H9 (cell line): ENCODE data around the gene AGK. TPM values are rescaled to one million over a fixed set of nuclear protein-coding genes. Genes with fewer than 3 reads are reported as not detected.

Source experiments
- DNase-seq: peaks from one replicate; pipeline ENCODE4 v3.0.0-alpha.2; 2017
- H2AFZ ChIP-seq: one replicate; pipeline ENCODE4 v1.6.1; 2013; ENCODE audit warnings: mild to moderate bottlenecking, low read length, control low read depth, moderate library complexity
- H2AK5ac ChIP-seq: 2 replicates; pipeline ENCODE4 v1.6.1; 2013; ENCODE audit warnings: low read length, control low read depth, mixed read lengths; ENCODE audit not compliant: insufficient read length
- H2BK120ac ChIP-seq: one replicate; pipeline ENCODE4 v1.6.1; 2013; ENCODE audit warnings: low read depth, mild to moderate bottlenecking, low read length, control low read depth, inconsistent platforms; ENCODE audit not compliant: poor library complexity, severe bottlenecking
- H2BK12ac ChIP-seq: 2 replicates; pipeline ENCODE4 v1.6.1; 2013; ENCODE audit warnings: low read length, control low read depth, mixed read lengths, low read depth; ENCODE audit not compliant: insufficient read length
- H2BK15ac ChIP-seq: 2 replicates; pipeline ENCODE4 v1.6.1; 2013; ENCODE audit warnings: low read depth, low read length, control low read depth
- H2BK20ac ChIP-seq: one replicate; pipeline ENCODE4 v1.6.1; 2013; ENCODE audit warnings: low read depth, mild to moderate bottlenecking, low read length, control low read depth, inconsistent platforms; ENCODE audit not compliant: poor library complexity, severe bottlenecking
- H2BK5ac ChIP-seq: 2 replicates; pipeline ENCODE4 v1.6.1; 2013; ENCODE audit warnings: low read length, control low read depth, mixed read lengths; ENCODE audit not compliant: insufficient read length
- H3K14ac ChIP-seq: 2 replicates; pipeline ENCODE4 v1.6.1; 2013; ENCODE audit warnings: low read length, control low read depth; ENCODE audit not compliant: insufficient read depth
- H3K18ac ChIP-seq: 2 replicates; pipeline ENCODE4 v1.6.1; 2013; ENCODE audit warnings: low read depth, mild to moderate bottlenecking, mixed read lengths, low read length, control low read depth; ENCODE audit not compliant: insufficient read length
- H3K23ac ChIP-seq: 2 replicates; pipeline ENCODE4 v1.6.1; 2013; ENCODE audit warnings: low read length, control low read depth, mixed read lengths, low read depth; ENCODE audit not compliant: insufficient read length
- H3K23me2 ChIP-seq: 2 replicates; pipeline ENCODE4 v1.6.1; 2013; ENCODE audit warnings: low read depth, mild to moderate bottlenecking, mixed read lengths, low read length, control low read depth; ENCODE audit not compliant: insufficient read length, poor library complexity, severe bottlenecking
- H3K27ac ChIP-seq: 2 replicates; pipeline ENCODE4 v1.5.1; 2013; ENCODE audit warnings: low read length, control low read depth, mixed read lengths, low read depth; ENCODE audit not compliant: insufficient read length
- H3K27me3 ChIP-seq: 2 replicates; pipeline ENCODE4 v1.6.1; 2013; ENCODE audit warnings: low read length, control low read depth, inconsistent platforms; ENCODE audit not compliant: insufficient read depth
- H3K4ac ChIP-seq: 2 replicates; pipeline ENCODE4 v1.6.1; 2013; ENCODE audit warnings: low read depth, mild to moderate bottlenecking, control low read depth, inconsistent platforms, low read length, moderate library complexity
- H3K4me1 ChIP-seq: 2 replicates; pipeline ENCODE4 v1.6.1; 2013; ENCODE audit warnings: low read length, control low read depth, inconsistent platforms; ENCODE audit not compliant: insufficient read depth
- H3K4me2 ChIP-seq: 2 replicates; pipeline ENCODE4 v1.6.1; 2013; ENCODE audit warnings: low read length, control low read depth, mixed read lengths; ENCODE audit not compliant: insufficient read length, insufficient read depth
- H3K56ac ChIP-seq: 2 replicates; pipeline ENCODE4 v1.6.1; 2013; ENCODE audit warnings: low read depth, mild to moderate bottlenecking, mixed read lengths, low read length, control low read depth; ENCODE audit not compliant: insufficient read length
- H3K79me1 ChIP-seq: 2 replicates; pipeline ENCODE4 v1.6.1; 2013; ENCODE audit warnings: low read depth, mild to moderate bottlenecking, moderate library complexity, low read length, control low read depth, inconsistent platforms; ENCODE audit not compliant: insufficient read depth, poor library complexity, severe bottlenecking
- H3K79me2 ChIP-seq: 2 replicates; pipeline ENCODE4 v1.6.1; 2013; ENCODE audit warnings: low read length, control low read depth, inconsistent platforms; ENCODE audit not compliant: insufficient read depth
- H3K9ac ChIP-seq: 2 replicates; pipeline ENCODE4 v1.6.1; 2013; ENCODE audit warnings: low read length, control low read depth, mixed read lengths; ENCODE audit not compliant: insufficient read length; ENCODE audit errors: extremely low read depth
- H3K9me3 ChIP-seq: one replicate; pipeline ENCODE4 v1.6.1; 2013; ENCODE audit warnings: low read depth, low read length, inconsistent platforms; ENCODE audit not compliant: control insufficient read depth
- H3T11ph ChIP-seq: one replicate; pipeline ENCODE4 v1.6.1; 2013; ENCODE audit warnings: mild to moderate bottlenecking, low read length, control low read depth, inconsistent platforms
- H4K20me1 ChIP-seq: one replicate; pipeline ENCODE4 v1.6.1; 2013; ENCODE audit not compliant: control insufficient read depth, insufficient read length, insufficient read depth
- H4K5ac ChIP-seq: 2 replicates; pipeline ENCODE4 v1.6.1; 2013; ENCODE audit warnings: low read depth, mild to moderate bottlenecking, mixed read lengths, low read length, control low read depth; ENCODE audit not compliant: insufficient read length
- H4K8ac ChIP-seq: replicated peaks from 2 replicates; pipeline ENCODE4 v1.6.1; 2013; ENCODE audit warnings: low read length, control low read depth, mixed read lengths, low read depth; ENCODE audit not compliant: insufficient read length
- H4K91ac ChIP-seq: 2 replicates; pipeline ENCODE4 v1.6.1; 2013; ENCODE audit warnings: low read depth, mild to moderate bottlenecking, moderate library complexity, mixed read lengths, low read length, control low read depth; ENCODE audit not compliant: insufficient read length
- H3K27ac Mint-ChIP-seq, 3 experiments: 2 replicates in 2 of 3; 3 replicates in 1 of 3; pipeline ENCODE4 v1.8.0; 2020 to 2021; ENCODE audit warnings: mixed read lengths in 3 of 3, mild to moderate bottlenecking in 1 of 3, moderate library complexity in 1 of 3
- H3K27me3 Mint-ChIP-seq: 2 replicates; pipeline ENCODE4 v1.8.0; 2021; ENCODE audit warnings: low read depth, mild to moderate bottlenecking, moderate library complexity, mixed read lengths
- H3K36me3 Mint-ChIP-seq, 3 experiments: 2 replicates in 2 of 3; 3 replicates in 1 of 3; pipeline ENCODE4 v1.8.0; 2020 to 2021; ENCODE audit warnings: low read depth in 3 of 3, mixed read lengths in 3 of 3; ENCODE audit not compliant: insufficient read depth in 1 of 3
- H3K4me1 Mint-ChIP-seq, 2 experiments: 2 replicates each; pipeline ENCODE4 v1.8.0; 2020; ENCODE audit warnings: mixed read lengths in 2 of 2
- H3K4me3 Mint-ChIP-seq, 2 experiments: 2 replicates in 1 of 2; 3 replicates in 1 of 2; pipeline ENCODE4 v1.8.0; 2020 to 2021; ENCODE audit warnings: mild to moderate bottlenecking in 2 of 2, mixed read lengths in 2 of 2, moderate library complexity in 1 of 2
- H3K9me3 Mint-ChIP-seq, 2 experiments: 2 replicates in 1 of 2; 3 replicates in 1 of 2; pipeline ENCODE4 v1.8.0; 2020; ENCODE audit warnings: mild to moderate bottlenecking in 2 of 2, mixed read lengths in 2 of 2, moderate library complexity in 1 of 2
- WGBS: extraction: QIAGEN DNeasy Blood & Tissue Kit; methylation state at CpG from one replicate; pipeline ENCODE4 v1.1.7; 2013; ENCODE audit warnings: missing lambda C conversion rate, low lambda C conversion rate, mixed read lengths; ENCODE audit not compliant: insufficient read length; ENCODE audit errors: extremely low coverage; 5-methylcytosine and 5-hydroxymethylcytosine counted together
- total RNA-seq: library from RNA; stranded (reverse); gene quantifications from 2 replicates; pipeline ENCODE4 v1.2.1, GENCODE V29; 2021
- TF ChIP-seq, protein P1 (sequence below): fragments of 200-600 bp; sonication (generic); conservative IDR thresholded peaks from 3 replicates; pipeline ENCODE4 v1.8.0; 2021; ENCODE audit warnings: antibody characterized with exemption, mild to moderate bottlenecking

The AGK gene
- total RNA-seq, 1 experiment from 2014 or later, result 35.1 TPM

DNA sequence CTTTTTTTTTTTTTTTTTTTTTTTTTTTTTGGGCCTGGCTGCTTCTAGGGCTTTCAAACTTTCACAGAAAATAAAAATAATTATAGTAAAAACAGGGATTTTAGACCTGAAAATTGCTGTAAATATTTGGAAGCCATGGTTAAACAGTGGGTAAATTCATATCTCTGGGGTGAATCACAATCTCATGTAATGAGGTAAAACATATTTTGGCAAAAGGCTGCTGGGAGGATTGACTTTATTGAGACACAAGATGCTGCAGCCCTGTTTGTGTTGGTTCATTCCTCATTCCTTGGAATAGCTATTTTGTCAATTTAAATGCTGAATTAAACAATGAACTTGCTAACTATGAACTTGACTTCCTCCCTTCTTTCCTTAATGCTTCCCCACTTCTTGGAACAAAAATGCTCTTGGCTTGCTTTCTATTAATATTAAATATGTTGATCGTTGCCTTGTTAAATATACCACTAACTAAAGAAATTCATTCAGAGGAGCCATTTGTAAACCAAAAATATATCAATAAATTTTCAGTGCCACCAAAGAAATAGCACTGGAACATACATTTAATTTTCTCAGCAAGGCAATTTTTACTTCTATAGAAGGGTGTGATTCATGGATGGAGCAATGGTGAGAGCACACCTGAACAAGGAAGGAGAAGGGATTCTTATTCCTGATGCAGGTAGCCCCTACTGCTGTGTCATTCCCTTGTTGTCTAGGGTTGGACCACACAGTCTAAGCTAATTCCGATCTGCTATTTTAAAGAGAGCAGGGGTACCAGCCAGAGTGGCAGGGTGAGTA is 24.6 kb downstream of the AGK start:
- no peaks in the 10 kb centered on the region for H4K20me1 ChIP-seq
- H3K79me2 ChIP-seq, result no peaks in the 10 kb centered on the region
- Mint-ChIP-seq H3K27me3 (no peaks in the 10 kb centered on the region), H3K4me3 (no peak overlapping the region), H3K36me3 (peaks cover 29 to 35% (median 31%) of the 10 kb centered on the region in 3 experiments), H3K27ac (peak overlapping the region in 2 of 3 experiments; percentile 71 to 78; a peak in 4 of 7 replicates), H3K9me3 (peaks cover 17 to 28% of the 10 kb centered on the region in 2 experiments), H3K4me1 (peaks cover 13 to 20% of the 10 kb centered on the region in 2 experiments)
- H2BK5ac ChIP-seq, result no peak overlapping the region
- H3K14ac ChIP-seq, result no peak overlapping the region
- no peaks in the 10 kb centered on the region for H3K79me1 ChIP-seq
- H3K18ac ChIP-seq, result no peak overlapping the region
- no peak overlapping the region for H3K4ac ChIP-seq
- H2AK5ac ChIP-seq, result no peak overlapping the region
- no CpG with 5 or more reads among the region's 2 CpGs for WGBS
- H3T11ph ChIP-seq, result no peak overlapping the region
- no peak overlapping the region for H4K5ac ChIP-seq
- H2BK15ac ChIP-seq, result no peak overlapping the region
- H2AFZ ChIP-seq, result no peak overlapping the region
- H3K23me2 ChIP-seq, result no peaks in the 10 kb centered on the region
- H3K4me2 ChIP-seq, result no peak overlapping the region
- DNase-seq, result no peak
- H3K27ac ChIP-seq, result no peak overlapping the region
- no peak overlapping the region for H2BK20ac ChIP-seq
- H4K91ac ChIP-seq, result no peak overlapping the region
- H2BK12ac ChIP-seq, result no peak overlapping the region
- H2BK120ac ChIP-seq, result no peak overlapping the region
- H3K56ac ChIP-seq, result no peak overlapping the region
- no peak overlapping the region for H3K23ac ChIP-seq
- no peak overlapping the region for H4K8ac ChIP-seq
- TF ChIP-seq, protein P1, sequence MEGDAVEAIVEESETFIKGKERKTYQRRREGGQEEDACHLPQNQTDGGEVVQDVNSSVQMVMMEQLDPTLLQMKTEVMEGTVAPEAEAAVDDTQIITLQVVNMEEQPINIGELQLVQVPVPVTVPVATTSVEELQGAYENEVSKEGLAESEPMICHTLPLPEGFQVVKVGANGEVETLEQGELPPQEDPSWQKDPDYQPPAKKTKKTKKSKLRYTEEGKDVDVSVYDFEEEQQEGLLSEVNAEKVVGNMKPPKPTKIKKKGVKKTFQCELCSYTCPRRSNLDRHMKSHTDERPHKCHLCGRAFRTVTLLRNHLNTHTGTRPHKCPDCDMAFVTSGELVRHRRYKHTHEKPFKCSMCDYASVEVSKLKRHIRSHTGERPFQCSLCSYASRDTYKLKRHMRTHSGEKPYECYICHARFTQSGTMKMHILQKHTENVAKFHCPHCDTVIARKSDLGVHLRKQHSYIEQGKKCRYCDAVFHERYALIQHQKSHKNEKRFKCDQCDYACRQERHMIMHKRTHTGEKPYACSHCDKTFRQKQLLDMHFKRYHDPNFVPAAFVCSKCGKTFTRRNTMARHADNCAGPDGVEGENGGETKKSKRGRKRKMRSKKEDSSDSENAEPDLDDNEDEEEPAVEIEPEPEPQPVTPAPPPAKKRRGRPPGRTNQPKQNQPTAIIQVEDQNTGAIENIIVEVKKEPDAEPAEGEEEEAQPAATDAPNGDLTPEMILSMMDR, result no peak
- no peaks in the 10 kb centered on the region for H3K9me3 ChIP-seq
- no peaks in the 10 kb centered on the region for H3K27me3 ChIP-seq
- no peak overlapping the region for H3K9ac ChIP-seq
- peaks cover 2% of the 10 kb centered on the region; the same call in 1 of the 2 replicates for H3K4me1 ChIP-seq
